H1 (cell line): ENCODE data around the gene TMEM30A. TPM values are rescaled to one million over a fixed set of nuclear protein-coding genes. Genes with fewer than 3 reads are reported as not detected.
A peak's percentile ranks its signal among the peaks of the same experiment; 100 is the strongest.

Experiments
- CTCF ChIA-PET: fragments of 300-600 bp; sonication (Branson Sonifier 250); formaldehyde crosslinking; loops from one replicate; lab custom pipeline; 2021; ENCODE audit not compliant: partially characterized antibody; lab: Charles Lee
- POLR2A ChIA-PET: fragments of 300-600 bp; sonication (Branson Sonifier 250); formaldehyde crosslinking; loops from one replicate; lab custom pipeline; 2021; ENCODE audit warnings: inconsistent platforms; ENCODE audit not compliant: partially characterized antibody; lab: Charles Lee
- DNase-seq, 2 experiments: peaks; one replicate each; pipeline versions ENCODE4 v3.0.0 to v3.0.0-alpha.2; 2010 to 2022; ENCODE audit warnings: low spot score in 2 of 2, low read depth in 1 of 2, mixed read lengths in 1 of 2
- FAIRE-seq: peaks from 2 replicates; lab custom pipeline; 2011; peaks lifted over from hg19 to GRCh38; lab: Jason Lieb, UNC
- H2AFZ ChIP-seq: 2 replicates; pipeline ENCODE4 v1.8.1; 2012; ENCODE audit warnings: low read length, inconsistent platforms
- H2AK5ac ChIP-seq: 2 replicates; pipeline ENCODE4 v1.6.1; 2013; ENCODE audit warnings: low read depth, low read length
- H2BK120ac ChIP-seq: replicated peaks from 2 replicates; pipeline ENCODE3; 2013; ENCODE audit warnings: low read depth, low read length, inconsistent platforms
- H2BK12ac ChIP-seq: 2 replicates; pipeline ENCODE4 v1.6.1; 2013; ENCODE audit warnings: low read depth, low read length
- H2BK15ac ChIP-seq: 2 replicates; pipeline ENCODE4 v1.6.1; 2013; ENCODE audit warnings: low read length
- H2BK20ac ChIP-seq: 2 replicates; pipeline ENCODE4 v1.6.1; 2013; ENCODE audit warnings: low read length
- H2BK5ac ChIP-seq: 2 replicates; pipeline ENCODE4 v1.6.1; 2013; ENCODE audit warnings: low read depth, low read length
- H3K14ac ChIP-seq: 2 replicates; pipeline ENCODE4 v1.6.1; 2013; ENCODE audit warnings: inconsistent platforms; ENCODE audit not compliant: insufficient read length
- H3K18ac ChIP-seq: 2 replicates; pipeline ENCODE4 v1.6.1; 2013; ENCODE audit warnings: low read length; ENCODE audit errors: extremely low read depth
- H3K23ac ChIP-seq: 2 replicates; pipeline ENCODE4 v1.6.1; 2013; ENCODE audit warnings: inconsistent platforms; ENCODE audit not compliant: insufficient read length
- H3K23me2 ChIP-seq: 2 replicates; pipeline ENCODE4 v1.6.1; 2013; ENCODE audit warnings: low read depth, low read length
- H3K27ac ChIP-seq: 2 replicates; pipeline ENCODE4 v1.6.1; 2011; ENCODE audit warnings: low read depth, low read length, inconsistent platforms
- H3K27me3 ChIP-seq, 4 experiments: replicated peaks in 1 of 4; 1 replicate in 1 of 4; 2 replicates in 3 of 4; pipeline versions ENCODE4 v1.6.1 to v1.8.1; 2011 to 2013; ENCODE audit warnings: low read length in 3 of 4, mild to moderate bottlenecking in 3 of 4, inconsistent platforms in 2 of 4, mixed read lengths in 2 of 4, moderate library complexity in 1 of 4; ENCODE audit not compliant: control insufficient read depth in 3 of 4, insufficient read depth in 3 of 4; ENCODE audit errors: extremely low read depth in 1 of 4
- H3K36me3 ChIP-seq, 4 experiments: 2 replicates each; pipeline versions ENCODE4 v1.6.1 to v1.8.1; 2011 to 2013; ENCODE audit warnings: mild to moderate bottlenecking in 4 of 4, low read length in 3 of 4, moderate library complexity in 2 of 4, control low read depth in 1 of 4, inconsistent platforms in 1 of 4; ENCODE audit not compliant: insufficient read depth in 4 of 4, control insufficient read depth in 2 of 4
- H3K4ac ChIP-seq: replicated peaks from 2 replicates; pipeline ENCODE3; 2013; ENCODE audit warnings: low read length, low read depth, mixed read lengths, inconsistent platforms; ENCODE audit not compliant: insufficient read length
- H3K4me1 ChIP-seq, 4 experiments: replicated peaks in 1 of 4; 1 replicate in 1 of 4; 2 replicates in 3 of 4; pipeline versions ENCODE4 v1.6.1 to v1.8.1; 2011 to 2013; ENCODE audit warnings: low read length in 3 of 4, inconsistent platforms in 2 of 4, mixed read lengths in 1 of 4; ENCODE audit not compliant: insufficient read depth in 4 of 4, control insufficient read depth in 3 of 4
- H3K4me2 ChIP-seq, 2 experiments: 2 replicates each; pipeline versions ENCODE4 v1.6.1 to v1.8.1; 2011 to 2013; ENCODE audit warnings: low read depth in 2 of 2, low read length in 2 of 2, control low read depth in 1 of 2, inconsistent platforms in 1 of 2, mild to moderate bottlenecking in 1 of 2; ENCODE audit not compliant: insufficient read depth in 1 of 2
- H3K4me3 ChIP-seq, 4 experiments: fragments of 200-600, 300-600 bp in 1 of 4; sonication (generic), shearing (Covaris generic), sonication (Bioruptor Twin) in 1 of 4; 2 replicates each; pipeline versions ENCODE4 v1.5.1 to v1.8.1; 2011 to 2016; ENCODE audit warnings: low read length in 4 of 4, low read depth in 3 of 4, control low read depth in 2 of 4, inconsistent platforms in 2 of 4, mild to moderate bottlenecking in 2 of 4, mixed read lengths in 1 of 4, moderate library complexity in 1 of 4; ENCODE audit not compliant: insufficient read depth in 2 of 4; ENCODE audit errors: extremely low read depth in 1 of 4
- H3K56ac ChIP-seq: replicated peaks from 2 replicates; pipeline ENCODE3; 2013; ENCODE audit warnings: low read depth, mild to moderate bottlenecking, mixed read lengths, low read length, inconsistent platforms; ENCODE audit not compliant: insufficient read length
- H3K79me1 ChIP-seq: 2 replicates; pipeline ENCODE4 v1.6.1; 2013; ENCODE audit warnings: low read depth, low read length, control low read depth
- H3K79me2 ChIP-seq, 2 experiments: 2 replicates each; pipeline versions ENCODE4 v1.6.1 to v1.8.1; 2012 to 2013; ENCODE audit warnings: low read length in 2 of 2, mild to moderate bottlenecking in 2 of 2, inconsistent platforms in 1 of 2; ENCODE audit not compliant: insufficient read depth in 2 of 2, control insufficient read depth in 1 of 2
- H3K9ac ChIP-seq, 4 experiments: replicated peaks in 1 of 4; 1 replicate in 1 of 4; 2 replicates in 3 of 4; pipeline versions ENCODE4 v1.6.1 to v1.8.1; 2011 to 2013; ENCODE audit warnings: low read depth in 3 of 4, low read length in 3 of 4, control low read depth in 2 of 4, mild to moderate bottlenecking in 2 of 4, moderate library complexity in 2 of 4, inconsistent platforms in 1 of 4; ENCODE audit errors: extremely low read depth in 1 of 4
- H3K9me3 ChIP-seq, 2 experiments: 2 replicates each; pipeline versions ENCODE4 v1.6.1 to v1.8.1; 2012 to 2013; ENCODE audit warnings: mild to moderate bottlenecking in 2 of 2, moderate library complexity in 2 of 2, control low read depth in 1 of 2, inconsistent platforms in 1 of 2, low read depth in 1 of 2, low read length in 1 of 2, mixed read lengths in 1 of 2; ENCODE audit not compliant: insufficient read depth in 2 of 2
- H4K20me1 ChIP-seq, 2 experiments: replicated peaks in 1 of 2; 2 replicates each; pipeline versions ENCODE3 to v1.8.1; 2011 to 2013; ENCODE audit warnings: inconsistent platforms in 2 of 2, low read length in 2 of 2, mild to moderate bottlenecking in 1 of 2; ENCODE audit not compliant: insufficient read depth in 2 of 2, control insufficient read depth in 1 of 2
- H4K5ac ChIP-seq: 2 replicates; pipeline ENCODE4 v1.6.1; 2013; ENCODE audit warnings: low read length, low read depth, mixed read lengths, inconsistent platforms; ENCODE audit not compliant: insufficient read length
- H4K8ac ChIP-seq: 2 replicates; pipeline ENCODE4 v1.8.0; 2013; ENCODE audit warnings: mild to moderate bottlenecking, moderate library complexity, low read length, inconsistent platforms; ENCODE audit not compliant: insufficient read depth; ENCODE audit errors: extremely low read depth
- H4K91ac ChIP-seq: replicated peaks from 2 replicates; pipeline ENCODE3; 2013; ENCODE audit warnings: low read length, mixed read lengths, inconsistent platforms; ENCODE audit not compliant: insufficient read length
- WGBS, 2 experiments: shearing (Covaris generic) in 1 of 2; methylation state at CpG; one replicate each; pipeline versions ENCODE4 v1.1.6 to v1.1.7; 2013 to 2015; ENCODE audit warnings: low lambda C conversion rate in 2 of 2, mixed read lengths in 2 of 2, inconsistent platforms in 1 of 2, low coverage in 1 of 2, missing lambda C conversion rate in 1 of 2; ENCODE audit not compliant: insufficient replicate concordance in 2 of 2, insufficient coverage in 1 of 2, insufficient read length in 1 of 2; ENCODE audit errors: extremely low coverage in 1 of 2, missing lambda C conversion rate in 1 of 2; 5-methylcytosine and 5-hydroxymethylcytosine counted together
- polyA plus RNA-seq, 7 experiments: library from polyadenylated mRNA; depleted of rRNA in 3 of 7; stranded (reverse) in 5 of 7; unstranded in 2 of 7; fragments of >200 nt in 5 of 7; fragments of 200-250 nt in 2 of 7; gene quantifications; 1 replicate in 5 of 7; 2 replicates in 1 of 7; 4 replicates in 1 of 7; pipeline versions ENCODE4 v1.2.1 to v1.2.3, GENCODE V29; 2011 to 2013; ENCODE audit warnings: missing spikeins in 2 of 7, mixed read lengths in 2 of 7
- total RNA-seq: library from RNA; stranded (reverse); fragmentation: NEBNext Ultra II Directional; extraction: Animal tissue kit (Norgen Biotek cat#: 25700); gene quantifications from 2 replicates; pipeline ENCODE4 v1.2.1, GENCODE V29; 2021

Gene TMEM30A
- total and polyA plus RNA-seq, 2 of the 8 experiments (the other 6 are each of a cell fraction or from before 2014, with no cell fraction given), result 10.5 to 71.0 TPM

- peak overlapping the region; percentile 77 for H2BK20ac ChIP-seq
- no peak for FAIRE-seq
- H3K14ac ChIP-seq, result no peak overlapping the region
Observed at GRCh38 chr6:75273009-75273408, 11.6 kb downstream of the TMEM30A start.

More at GRCh38 chr6:75273009-75273408, 11.6 kb downstream of the TMEM30A start:
- H2BK120ac ChIP-seq, result no peak overlapping the region
- no peak overlapping the region for H4K5ac ChIP-seq
- H3K56ac ChIP-seq, result no peak overlapping the region
- H3K4ac ChIP-seq, result peak overlapping the region; percentile 74
- H2BK12ac ChIP-seq, result peak overlapping the region; percentile 76; the same call in 1 of the 2 replicates
- 0 out of 2 replicates have a peak overlapping the region, but pooled peaks have one; percentile 45 for H2AK5ac ChIP-seq
- H4K20me1 ChIP-seq, result no peaks in the 10 kb centered on the region
- 0 out of 2 replicates have a peak overlapping the region, but pooled peaks have one; percentile 21 for H3K27ac ChIP-seq
- peaks cover 0 to 20% (median 11%) of the 10 kb centered on the region in 4 experiments; a peak in 5 of 8 replicates for H3K36me3 ChIP-seq
- peaks cover 2 to 17% (median 7%) of the 10 kb centered on the region in 4 experiments; a peak in 4 of 7 replicates for H3K4me1 ChIP-seq
- H3K18ac ChIP-seq, result peak overlapping the region; percentile 63; the same call in 1 of the 2 replicates
- ChIA-PET CTCF (interaction anchor here (1.0 to 1.4 kb wide), 3 partner anchors 10 to 254 kb away, joined by 3 to 4 read pairs (median 3); no protein-coding TSS in a partner anchor), POLR2A (interaction anchor here (1.5 kb wide), 1 partner anchor 30 kb away, joined by 3 read pairs; the partner anchor contains the start of gene COX7A2)
- H3K4me2 ChIP-seq, result no peak overlapping the region
- no peak overlapping the region for H4K8ac ChIP-seq
- H3K23ac ChIP-seq, result no peak overlapping the region
- H2BK5ac ChIP-seq, result peak overlapping the region; percentile 92; the same call in 1 of the 2 replicates
- H2AFZ ChIP-seq, result no peak overlapping the region
- no peak overlapping the region for H3K9ac ChIP-seq
- no peaks in the 10 kb centered on the region for H3K27me3 ChIP-seq
- no peak overlapping the region for H3K4me3 ChIP-seq
- H2BK15ac ChIP-seq, result no peak overlapping the region
- H4K91ac ChIP-seq, result peak overlapping the region; percentile 1
- H3K79me1 ChIP-seq, result no peaks in the 10 kb centered on the region; the same call in 1 of the 2 replicates
- 87% methylated on average over 4 of the region's 4 CpGs; no CpG with 5 or more reads in 1 of the 2 experiments for WGBS, 2 experiments
- peaks cover 10 to 90% of the 10 kb centered on the region in 2 experiments for H3K79me2 ChIP-seq
- peaks cover 4 to 7% of the 10 kb centered on the region in 2 experiments for H3K9me3 ChIP-seq
- H3K23me2 ChIP-seq, result no peaks in the 10 kb centered on the region
- no peak for DNase-seq
